Endothelial cell of umbilical vein (primary cell): ENCODE measurements around the gene FILIP1.

Experiments used
- CTCF ChIP-seq, 2 donors: IDR thresholded peaks; 1 replicate in 1 of 2; 2 replicates in 1 of 2; pipeline ENCODE4 v1.5.1; 2011; ENCODE audit warnings: low read length in 2 of 2, mild to moderate bottlenecking in 2 of 2, moderate library complexity in 2 of 2, control low read depth in 1 of 2, inconsistent platforms in 1 of 2, low read depth in 1 of 2; ENCODE audit not compliant: insufficient read depth in 1 of 2; ENCODE audit errors: extremely low read depth in 1 of 2
- JUN ChIP-seq: IDR thresholded peaks from 2 replicates; pipeline ENCODE4 v1.6.1; 2011; ENCODE audit warnings: borderline replicate concordance, low read depth; ENCODE audit not compliant: insufficient read length, insufficient read depth
- MYC ChIP-seq: IDR thresholded peaks from one replicate; pipeline ENCODE4 v1.6.1; 2011; ENCODE audit warnings: mild to moderate bottlenecking, low read depth, low read length
- POLR2A ChIP-seq: IDR thresholded peaks from 2 replicates; pipeline ENCODE4 v1.6.1; 2012; ENCODE audit warnings: low read depth, mild to moderate bottlenecking, control low read depth, low read length
- POLR2AphosphoS5 ChIP-seq: IDR thresholded peaks from 2 replicates; pipeline ENCODE4 v1.6.1; 2012; ENCODE audit warnings: low read depth, mild to moderate bottlenecking, control low read depth, low read length, moderate library complexity; ENCODE audit not compliant: insufficient read depth

GRCh38 chr6:75350156-75350555 is 143.4 kb downstream of the FILIP1 start:
- no peak for TF ChIP-seq POLR2AphosphoS5
- TF ChIP-seq JUN, result no peak
- no peak for TF ChIP-seq CTCF (IDR thresholded peaks at IDR 0.05; ENCODE audit: extremely low read depth in 1 of 2, insufficient read depth in 1 of 2, low read depth in 1 of 2, low read length in 2 of 2)
- TF ChIP-seq POLR2A, result no peak
- TF ChIP-seq MYC, result no peak
